ENCODE results near the gene CNPY4.

The CNPY4 gene

GRCh38 chr7:100167912-100168323, 48.5 kb downstream of the CNPY4 start:
- no peak for DNase-seq (ENCODE audit: low spot score)

- DNase-seq (ENCODE audit: low spot score), result no peak
Observed at GRCh38 chr7:100169147-100169850, 49.9 kb downstream of the CNPY4 start.

GRCh38 chr7:100170101-100170897, 50.9 kb downstream of the CNPY4 start:
- DNase-seq (ENCODE audit: low spot score), result no peak

- DNase-seq (ENCODE audit: low spot score), result no peak
Observed at GRCh38 chr7:100171087-100171681, 51.8 kb downstream of the CNPY4 start.

DNA sequence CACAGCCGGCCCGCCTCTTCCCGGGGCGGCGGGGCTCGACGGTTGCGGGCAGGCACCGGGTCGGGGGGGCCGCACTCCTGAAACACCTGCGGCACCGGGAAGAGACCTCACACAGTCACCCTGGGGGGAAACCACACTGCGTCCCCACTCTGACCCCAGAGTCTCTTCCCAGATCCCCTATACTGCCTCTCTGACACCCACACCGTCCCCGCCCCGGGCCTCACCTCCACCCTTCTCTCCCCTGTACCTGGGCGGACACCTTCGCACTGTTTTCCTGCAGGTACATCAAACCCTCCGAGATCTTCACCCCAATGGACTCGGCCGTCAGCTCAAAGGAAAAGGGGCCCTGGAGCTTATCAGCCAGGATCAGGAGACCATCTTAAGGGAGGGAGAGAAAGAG, 52.4 kb downstream of the CNPY4 start:
- DNase-seq (ENCODE audit: low spot score), result no peak

DNA sequence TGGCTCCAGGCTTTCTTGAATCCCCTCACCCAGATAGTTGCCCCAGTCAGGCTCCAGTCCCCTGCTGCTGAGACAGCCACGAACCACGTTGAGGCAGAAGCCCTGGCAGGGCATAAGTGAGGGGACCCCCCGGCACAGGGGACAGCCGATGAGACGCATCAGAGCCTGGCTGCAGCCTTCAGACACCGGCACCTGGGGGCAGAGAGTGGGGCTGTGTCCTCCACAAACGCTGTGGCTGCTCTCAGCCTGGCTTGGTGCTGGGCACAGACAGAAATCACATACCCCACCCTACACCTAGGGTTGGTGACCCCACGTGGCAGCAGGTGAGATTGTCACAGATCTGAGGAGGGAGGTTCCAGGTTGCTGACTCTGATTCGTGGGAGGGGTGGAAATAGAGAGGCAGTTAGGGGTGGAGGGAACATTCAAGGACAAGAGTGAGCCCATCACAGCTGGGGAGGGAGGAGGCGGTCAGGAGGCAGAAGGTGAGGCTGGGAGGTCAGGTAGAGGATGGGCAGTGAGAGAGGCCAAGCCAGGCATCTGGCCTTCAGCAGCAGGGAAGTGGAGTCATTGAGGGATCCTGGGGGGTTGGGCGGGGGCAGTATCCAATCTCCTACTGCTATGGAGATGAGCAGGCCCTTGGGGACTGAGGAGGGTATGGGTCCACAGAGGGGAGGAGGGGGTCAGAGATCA, 54.5 kb downstream of the CNPY4 start:
- DNase-seq (ENCODE audit: low spot score), result no peak

GRCh38 chr7:100174582-100174981, 55.1 kb downstream of the CNPY4 start:
- DNase-seq (ENCODE audit: low spot score), result no peak
